Endothelial cell (in vitro differentiated cells): ENCODE measurements around the gene KATNA1. TPM values are rescaled to one million over a fixed set of nuclear protein-coding genes. Genes with fewer than 3 reads are reported as not detected.

Source experiments
- DNase-seq: peaks from one replicate; pipeline ENCODE4 v3.0.0; 2021; ENCODE audit warnings: low spot score
- H3K27ac Mint-ChIP-seq: one replicate; pipeline ENCODE4 v1.8.0; 2021; ENCODE audit warnings: mixed read lengths, inconsistent platforms; ENCODE audit not compliant: unreplicated experiment
- H3K27me3 Mint-ChIP-seq: one replicate; pipeline ENCODE4 v1.8.0; 2021; ENCODE audit warnings: mild to moderate bottlenecking, moderate library complexity, mixed read lengths, inconsistent platforms; ENCODE audit not compliant: unreplicated experiment
- H3K36me3 Mint-ChIP-seq: one replicate; pipeline ENCODE4 v1.8.0; 2021; ENCODE audit warnings: mild to moderate bottlenecking, low read depth, mixed read lengths, inconsistent platforms; ENCODE audit not compliant: unreplicated experiment
- H3K4me1 Mint-ChIP-seq: one replicate; pipeline ENCODE4 v1.8.0; 2021; ENCODE audit warnings: mild to moderate bottlenecking, mixed read lengths, inconsistent platforms; ENCODE audit not compliant: unreplicated experiment
- H3K4me3 Mint-ChIP-seq: one replicate; pipeline ENCODE4 v1.8.0; 2021; ENCODE audit warnings: mild to moderate bottlenecking, mixed read lengths, inconsistent platforms; ENCODE audit not compliant: unreplicated experiment
- H3K9me3 Mint-ChIP-seq: one replicate; pipeline ENCODE4 v1.8.0; 2021; ENCODE audit warnings: mixed read lengths, inconsistent platforms; ENCODE audit not compliant: unreplicated experiment
- CTCF ChIP-seq: fragments of 200-600 bp; sonication (generic); IDR thresholded peaks from one replicate; pipeline ENCODE4 v1.5.0; 2021; ENCODE audit warnings: antibody characterized with exemption; ENCODE audit not compliant: unreplicated experiment
- total RNA-seq: library from RNA; stranded (reverse); fragmentation: NEBNext Ultra II Directional; extraction: Animal tissue kit (Norgen Biotek cat#: 25700); gene quantifications from one replicate; pipeline ENCODE4 v1.2.1, GENCODE V29; 2021; ENCODE audit not compliant: unreplicated experiment

Gene KATNA1
- total RNA-seq, 1 donor from 2014 or later = 12.5 TPM

- peak overlapping the region; percentile 93 for H3K4me3 Mint-ChIP-seq
- peak; percentile 67 for DNase-seq
- TF ChIP-seq CTCF = no peak
- peaks cover 3% of the 10 kb centered on the region for H3K4me1 Mint-ChIP-seq
- no peaks in the 10 kb centered on the region for H3K36me3 Mint-ChIP-seq
- H3K9me3 Mint-ChIP-seq = no peaks in the 10 kb centered on the region
- H3K27ac Mint-ChIP-seq = peak overlapping the region; percentile 77
- H3K27me3 Mint-ChIP-seq = peaks cover 2% of the 10 kb centered on the region
These were observed 81.9 kb downstream of the KATNA1 start for GRCh38 chr6:149566410-149567193.

GRCh38 chr6:149565527-149566409 lies 82.7 kb downstream of the KATNA1 start, which contains the start of gene GINM1:
Gene GINM1 (plus strand): TSS chr6:149566375. CDS start chr6:149566415, 40 bp downstream.
- peak; percentile 49 for TF ChIP-seq CTCF
- H3K36me3 Mint-ChIP-seq = no peaks in the 10 kb centered on the region
- H3K27ac Mint-ChIP-seq = peak within 1 kb of the TSS; percentile 77
- H3K27me3 Mint-ChIP-seq = peaks cover 2% of the 10 kb centered on the region
- DNase-seq = peak; percentile 95
- peaks cover 3% of the 10 kb centered on the region for H3K4me1 Mint-ChIP-seq
- peak within 1 kb of the TSS; percentile 95 for H3K4me3 Mint-ChIP-seq
- no peaks in the 10 kb centered on the region for H3K9me3 Mint-ChIP-seq

GRCh38 chr6:149563928-149564325 lies 84.6 kb downstream of the KATNA1 start:
- no peaks in the 10 kb centered on the region for H3K36me3 Mint-ChIP-seq
- peaks cover 3% of the 10 kb centered on the region for H3K4me1 Mint-ChIP-seq
- no peak for DNase-seq
- no peak overlapping the region for H3K27ac Mint-ChIP-seq
- H3K4me3 Mint-ChIP-seq = no peak overlapping the region
- no peak for TF ChIP-seq CTCF
- H3K27me3 Mint-ChIP-seq = peaks cover 2% of the 10 kb centered on the region
- no peaks in the 10 kb centered on the region for H3K9me3 Mint-ChIP-seq

- Mint-ChIP-seq H3K9me3 (no peaks in the 10 kb centered on the region), H3K36me3 (no peaks in the 10 kb centered on the region), H3K4me1 (peaks cover 3% of the 10 kb centered on the region), H3K4me3 (no peak overlapping the region), H3K27me3 (peaks cover 2% of the 10 kb centered on the region), H3K27ac (no peak overlapping the region)
- TF ChIP-seq CTCF = no peak
- DNase-seq = no peak
These were observed 85.1 kb downstream of the KATNA1 start for GRCh38 chr6:149563203-149563927.
